Stimulated activated CD4-positive, alpha-beta T cell treated with anti-CD3 and anti-CD28 coated beads, Interleukin-1b, Interleukin-23, amount 100 ng/mL, for 24 hours (primary cell): Measurements from ENCODE around the gene SBNO2.

ENCODE experiments used
- DNase-seq, 4 experiments: peaks; one replicate each; pipeline ENCODE4 v3.0.0-alpha.2; 2020; ENCODE audit warnings: low read depth in 4 of 4, low spot score in 1 of 4

SBNO2 gene

GRCh38 chr19:1074544-1075283 lies 99.4 kb downstream of the SBNO2 start:
- peak; percentile 65 to 82 (median 72) for DNase-seq

- DNase-seq: no peak
Observed at GRCh38 chr19:1073956-1074517, 100.0 kb downstream of the SBNO2 start.

- DNase-seq: no peak
Observed at GRCh38 chr19:1073063-1073955, 100.8 kb downstream of the SBNO2 start.

GRCh38 chr19:1072371-1073015 lies 101.6 kb downstream of the SBNO2 start:
- DNase-seq: no peak

GRCh38 chr19:1070931-1071791 lies 102.9 kb downstream of the SBNO2 start:
- no peak for DNase-seq

- DNase-seq: no peak
Observed at GRCh38 chr19:1070576-1070930, 103.5 kb downstream of the SBNO2 start.

- DNase-seq: no peak
Observed at GRCh38 chr19:1069009-1069779, 104.9 kb downstream of the SBNO2 start.

- DNase-seq: no peak
Observed at GRCh38 chr19:1068009-1069001, 105.8 kb downstream of the SBNO2 start.

GRCh38 chr19:1067341-1067957 lies 106.6 kb downstream of the SBNO2 start:
- no peak for DNase-seq

- peak in 3 of 4 experiments; percentile 49 to 82 (median 64) for DNase-seq
Observed at GRCh38 chr19:1066748-1067340, 107.2 kb downstream of the SBNO2 start, which contains the start of gene ARHGAP45. Gene ARHGAP45 (plus strand): TSS chr19:1067167. CDS start chr19:1067406, 239 bp downstream.

- no peak for DNase-seq
Observed at GRCh38 chr19:1066251-1066747, 107.8 kb downstream of the SBNO2 start.

GRCh38 chr19:1065606-1066109 lies 108.4 kb downstream of the SBNO2 start:
- DNase-seq: no peak

GRCh38 chr19:1064661-1065605 lies 109.1 kb downstream of the SBNO2 start:
- DNase-seq: peak in 1 of 4 experiments; percentile 60

- DNase-seq: no peak
Observed at GRCh38 chr19:1063909-1064660, 110.0 kb downstream of the SBNO2 start.
